H1 (cell line): ENCODE data around the gene ZNF462. TPM values are rescaled to one million over a fixed set of nuclear protein-coding genes. Genes with fewer than 3 reads are reported as not detected.

Source experiments
- CTCF ChIA-PET: fragments of 300-600 bp; sonication (Branson Sonifier 250); formaldehyde crosslinking; loops from one replicate; lab custom pipeline; 2021; ENCODE audit not compliant: partially characterized antibody; lab: Charles Lee
- POLR2A ChIA-PET: fragments of 300-600 bp; sonication (Branson Sonifier 250); formaldehyde crosslinking; loops from one replicate; lab custom pipeline; 2021; ENCODE audit warnings: inconsistent platforms; ENCODE audit not compliant: partially characterized antibody; lab: Charles Lee
- DNase-seq, 2 experiments: peaks; one replicate each; pipeline versions ENCODE4 v3.0.0 to v3.0.0-alpha.2; 2010 to 2022; ENCODE audit warnings: low spot score in 2 of 2, low read depth in 1 of 2, mixed read lengths in 1 of 2
- FAIRE-seq: peaks from 2 replicates; lab custom pipeline; 2011; peaks lifted over from hg19 to GRCh38; lab: Jason Lieb, UNC
- H2AFZ ChIP-seq: 2 replicates; pipeline ENCODE4 v1.8.1; 2012; ENCODE audit warnings: low read length, inconsistent platforms
- H2AK5ac ChIP-seq: 2 replicates; pipeline ENCODE4 v1.6.1; 2013; ENCODE audit warnings: low read depth, low read length
- H2BK120ac ChIP-seq: replicated peaks from 2 replicates; pipeline ENCODE3; 2013; ENCODE audit warnings: low read depth, low read length, inconsistent platforms
- H2BK12ac ChIP-seq: 2 replicates; pipeline ENCODE4 v1.6.1; 2013; ENCODE audit warnings: low read depth, low read length
- H2BK15ac ChIP-seq: 2 replicates; pipeline ENCODE4 v1.6.1; 2013; ENCODE audit warnings: low read length
- H2BK20ac ChIP-seq: 2 replicates; pipeline ENCODE4 v1.6.1; 2013; ENCODE audit warnings: low read length
- H2BK5ac ChIP-seq: 2 replicates; pipeline ENCODE4 v1.6.1; 2013; ENCODE audit warnings: low read depth, low read length
- H3K14ac ChIP-seq: 2 replicates; pipeline ENCODE4 v1.6.1; 2013; ENCODE audit warnings: inconsistent platforms; ENCODE audit not compliant: insufficient read length
- H3K18ac ChIP-seq: 2 replicates; pipeline ENCODE4 v1.6.1; 2013; ENCODE audit warnings: low read length; ENCODE audit errors: extremely low read depth
- H3K23ac ChIP-seq: 2 replicates; pipeline ENCODE4 v1.6.1; 2013; ENCODE audit warnings: inconsistent platforms; ENCODE audit not compliant: insufficient read length
- H3K23me2 ChIP-seq: 2 replicates; pipeline ENCODE4 v1.6.1; 2013; ENCODE audit warnings: low read depth, low read length
- H3K27ac ChIP-seq: 2 replicates; pipeline ENCODE4 v1.6.1; 2011; ENCODE audit warnings: low read depth, low read length, inconsistent platforms
- H3K27me3 ChIP-seq, 4 experiments: replicated peaks in 1 of 4; 1 replicate in 1 of 4; 2 replicates in 3 of 4; pipeline versions ENCODE4 v1.6.1 to v1.8.1; 2011 to 2013; ENCODE audit warnings: low read length in 3 of 4, mild to moderate bottlenecking in 3 of 4, inconsistent platforms in 2 of 4, mixed read lengths in 2 of 4, moderate library complexity in 1 of 4; ENCODE audit not compliant: control insufficient read depth in 3 of 4, insufficient read depth in 3 of 4; ENCODE audit errors: extremely low read depth in 1 of 4
- H3K36me3 ChIP-seq, 4 experiments: 2 replicates each; pipeline versions ENCODE4 v1.6.1 to v1.8.1; 2011 to 2013; ENCODE audit warnings: mild to moderate bottlenecking in 4 of 4, low read length in 3 of 4, moderate library complexity in 2 of 4, control low read depth in 1 of 4, inconsistent platforms in 1 of 4; ENCODE audit not compliant: insufficient read depth in 4 of 4, control insufficient read depth in 2 of 4
- H3K4ac ChIP-seq: replicated peaks from 2 replicates; pipeline ENCODE3; 2013; ENCODE audit warnings: low read length, low read depth, mixed read lengths, inconsistent platforms; ENCODE audit not compliant: insufficient read length
- H3K4me1 ChIP-seq, 4 experiments: replicated peaks in 1 of 4; 1 replicate in 1 of 4; 2 replicates in 3 of 4; pipeline versions ENCODE4 v1.6.1 to v1.8.1; 2011 to 2013; ENCODE audit warnings: low read length in 3 of 4, inconsistent platforms in 2 of 4, mixed read lengths in 1 of 4; ENCODE audit not compliant: insufficient read depth in 4 of 4, control insufficient read depth in 3 of 4
- H3K4me2 ChIP-seq, 2 experiments: 2 replicates each; pipeline versions ENCODE4 v1.6.1 to v1.8.1; 2011 to 2013; ENCODE audit warnings: low read depth in 2 of 2, low read length in 2 of 2, control low read depth in 1 of 2, inconsistent platforms in 1 of 2, mild to moderate bottlenecking in 1 of 2; ENCODE audit not compliant: insufficient read depth in 1 of 2
- H3K4me3 ChIP-seq, 4 experiments: fragments of 200-600, 300-600 bp in 1 of 4; sonication (generic), shearing (Covaris generic), sonication (Bioruptor Twin) in 1 of 4; 2 replicates each; pipeline versions ENCODE4 v1.5.1 to v1.8.1; 2011 to 2016; ENCODE audit warnings: low read length in 4 of 4, low read depth in 3 of 4, control low read depth in 2 of 4, inconsistent platforms in 2 of 4, mild to moderate bottlenecking in 2 of 4, mixed read lengths in 1 of 4, moderate library complexity in 1 of 4; ENCODE audit not compliant: insufficient read depth in 2 of 4; ENCODE audit errors: extremely low read depth in 1 of 4
- H3K56ac ChIP-seq: replicated peaks from 2 replicates; pipeline ENCODE3; 2013; ENCODE audit warnings: low read depth, mild to moderate bottlenecking, mixed read lengths, low read length, inconsistent platforms; ENCODE audit not compliant: insufficient read length
- H3K79me1 ChIP-seq: 2 replicates; pipeline ENCODE4 v1.6.1; 2013; ENCODE audit warnings: low read depth, low read length, control low read depth
- H3K79me2 ChIP-seq, 2 experiments: 2 replicates each; pipeline versions ENCODE4 v1.6.1 to v1.8.1; 2012 to 2013; ENCODE audit warnings: low read length in 2 of 2, mild to moderate bottlenecking in 2 of 2, inconsistent platforms in 1 of 2; ENCODE audit not compliant: insufficient read depth in 2 of 2, control insufficient read depth in 1 of 2
- H3K9ac ChIP-seq, 4 experiments: replicated peaks in 1 of 4; 1 replicate in 1 of 4; 2 replicates in 3 of 4; pipeline versions ENCODE4 v1.6.1 to v1.8.1; 2011 to 2013; ENCODE audit warnings: low read depth in 3 of 4, low read length in 3 of 4, control low read depth in 2 of 4, mild to moderate bottlenecking in 2 of 4, moderate library complexity in 2 of 4, inconsistent platforms in 1 of 4; ENCODE audit errors: extremely low read depth in 1 of 4
- H3K9me3 ChIP-seq, 2 experiments: 2 replicates each; pipeline versions ENCODE4 v1.6.1 to v1.8.1; 2012 to 2013; ENCODE audit warnings: mild to moderate bottlenecking in 2 of 2, moderate library complexity in 2 of 2, control low read depth in 1 of 2, inconsistent platforms in 1 of 2, low read depth in 1 of 2, low read length in 1 of 2, mixed read lengths in 1 of 2; ENCODE audit not compliant: insufficient read depth in 2 of 2
- H4K20me1 ChIP-seq, 2 experiments: replicated peaks in 1 of 2; 2 replicates each; pipeline versions ENCODE3 to v1.8.1; 2011 to 2013; ENCODE audit warnings: inconsistent platforms in 2 of 2, low read length in 2 of 2, mild to moderate bottlenecking in 1 of 2; ENCODE audit not compliant: insufficient read depth in 2 of 2, control insufficient read depth in 1 of 2
- H4K5ac ChIP-seq: 2 replicates; pipeline ENCODE4 v1.6.1; 2013; ENCODE audit warnings: low read length, low read depth, mixed read lengths, inconsistent platforms; ENCODE audit not compliant: insufficient read length
- H4K8ac ChIP-seq: 2 replicates; pipeline ENCODE4 v1.8.0; 2013; ENCODE audit warnings: mild to moderate bottlenecking, moderate library complexity, low read length, inconsistent platforms; ENCODE audit not compliant: insufficient read depth; ENCODE audit errors: extremely low read depth
- H4K91ac ChIP-seq: replicated peaks from 2 replicates; pipeline ENCODE3; 2013; ENCODE audit warnings: low read length, mixed read lengths, inconsistent platforms; ENCODE audit not compliant: insufficient read length
- EP300 ChIP-seq, 2 experiments: IDR thresholded peaks; 1 replicate in 1 of 2; 2 replicates in 1 of 2; pipeline ENCODE4 v1.6.1; 2011 to 2012; ENCODE audit warnings: low read depth in 2 of 2, low read length in 2 of 2, mild to moderate bottlenecking in 2 of 2, borderline replicate concordance in 1 of 2, inconsistent platforms in 1 of 2, moderate library complexity in 1 of 2
- POLR2AphosphoS5 ChIP-seq: IDR thresholded peaks from 2 replicates; pipeline ENCODE4 v1.6.1; 2011; ENCODE audit warnings: low read depth, low read length
- WGBS, 2 experiments: shearing (Covaris generic) in 1 of 2; methylation state at CpG; one replicate each; pipeline versions ENCODE4 v1.1.6 to v1.1.7; 2013 to 2015; ENCODE audit warnings: low lambda C conversion rate in 2 of 2, mixed read lengths in 2 of 2, inconsistent platforms in 1 of 2, low coverage in 1 of 2, missing lambda C conversion rate in 1 of 2; ENCODE audit not compliant: insufficient replicate concordance in 2 of 2, insufficient coverage in 1 of 2, insufficient read length in 1 of 2; ENCODE audit errors: extremely low coverage in 1 of 2, missing lambda C conversion rate in 1 of 2; 5-methylcytosine and 5-hydroxymethylcytosine counted together
- polyA plus RNA-seq, 7 experiments: library from polyadenylated mRNA; depleted of rRNA in 3 of 7; stranded (reverse) in 5 of 7; unstranded in 2 of 7; fragments of >200 nt in 5 of 7; fragments of 200-250 nt in 2 of 7; gene quantifications; 1 replicate in 5 of 7; 2 replicates in 1 of 7; 4 replicates in 1 of 7; pipeline versions ENCODE4 v1.2.1 to v1.2.3, GENCODE V29; 2011 to 2013; ENCODE audit warnings: missing spikeins in 2 of 7, mixed read lengths in 2 of 7
- total RNA-seq: library from RNA; stranded (reverse); fragmentation: NEBNext Ultra II Directional; extraction: Animal tissue kit (Norgen Biotek cat#: 25700); gene quantifications from 2 replicates; pipeline ENCODE4 v1.2.1, GENCODE V29; 2021

ZNF462 gene
- total and polyA plus RNA-seq, 2 of the 8 experiments (the other 6 are each of a cell fraction or from before 2014, with no cell fraction given), result 30.0 to 163 TPM

GRCh38 chr9:106981396-106982287, 118.7 kb downstream of the ZNF462 start:
- H2AFZ ChIP-seq, result no peak overlapping the region
- no peak for TF ChIP-seq EP300 (IDR thresholded peaks at IDR 0.05; ENCODE audit: borderline replicate concordance in 1 of 2, low read depth in 2 of 2, low read length in 2 of 2)
- 0 out of 2 replicates have a peak, but pooled peaks have one; percentile 31 for TF ChIP-seq POLR2AphosphoS5
- H2BK20ac ChIP-seq, result no peak overlapping the region
- no peak overlapping the region for H2AK5ac ChIP-seq
- DNase-seq (no peak), FAIRE-seq (no peak)
- H3K79me1 ChIP-seq, result no peaks in the 10 kb centered on the region
- no peak overlapping the region for H2BK12ac ChIP-seq
- H3K4ac ChIP-seq, result no peak overlapping the region
- no peaks in the 10 kb centered on the region for H3K4me1 ChIP-seq
- H3K23ac ChIP-seq, result no peak overlapping the region
- ChIA-PET POLR2A (interaction anchor here (0.6 kb wide), 1 partner anchor 9 kb away, joined by 3 read pairs; no protein-coding TSS in a partner anchor), CTCF (interaction anchor here (0.6 kb wide), 1 partner anchor 193 kb away, joined by 3 read pairs; no protein-coding TSS in a partner anchor)
- no peak overlapping the region for H4K5ac ChIP-seq
- no peak overlapping the region; the same call in 1 of the 2 replicates for H3K27ac ChIP-seq
- H2BK15ac ChIP-seq, result no peak overlapping the region
- H3K9me3 ChIP-seq, result no peaks in the 10 kb centered on the region
- H3K14ac ChIP-seq, result no peak overlapping the region
- no peak overlapping the region for H2BK120ac ChIP-seq
- 94% methylated on average over 10 of the region's 10 CpGs; no CpG with 5 or more reads in 1 of the 2 experiments for WGBS, 2 experiments
- H3K9ac ChIP-seq, result no peak overlapping the region
- no peak overlapping the region for H3K18ac ChIP-seq
- H3K4me3 ChIP-seq, result no peak overlapping the region
- H4K8ac ChIP-seq, result no peak overlapping the region
- no peaks in the 10 kb centered on the region for H3K27me3 ChIP-seq
- H4K91ac ChIP-seq, result no peak overlapping the region
- no peaks in the 10 kb centered on the region for H3K23me2 ChIP-seq
- no peak overlapping the region for H3K4me2 ChIP-seq
- 0 out of 4 replicates have a peak, but pooled peaks cover 0 to 2% of the 10 kb centered on the region in 2 experiments for H3K79me2 ChIP-seq
- peaks cover 16 to 90% (median 65%) of the 10 kb centered on the region in 4 experiments for H3K36me3 ChIP-seq
- 0 out of 2 replicates have a peak overlapping the region, but pooled peaks have one; percentile 31 for H2BK5ac ChIP-seq
- no peak overlapping the region for H3K56ac ChIP-seq
- no peaks in the 10 kb centered on the region for H4K20me1 ChIP-seq
